ENCODE results near the gene WDR48. TPM values are rescaled to one million over a fixed set of nuclear protein-coding genes. Genes with fewer than 3 reads are reported as not detected.

The WDR48 gene
- total and polyA plus RNA-seq, 8 donors = 6.3 to 25.8 (median 15.4) TPM

GRCh38 chr3:39137991-39138803, 86.4 kb downstream of the WDR48 start:
- H3K4me3 ChIP-seq = no peak overlapping the region
- TF ChIP-seq, protein P1, sequence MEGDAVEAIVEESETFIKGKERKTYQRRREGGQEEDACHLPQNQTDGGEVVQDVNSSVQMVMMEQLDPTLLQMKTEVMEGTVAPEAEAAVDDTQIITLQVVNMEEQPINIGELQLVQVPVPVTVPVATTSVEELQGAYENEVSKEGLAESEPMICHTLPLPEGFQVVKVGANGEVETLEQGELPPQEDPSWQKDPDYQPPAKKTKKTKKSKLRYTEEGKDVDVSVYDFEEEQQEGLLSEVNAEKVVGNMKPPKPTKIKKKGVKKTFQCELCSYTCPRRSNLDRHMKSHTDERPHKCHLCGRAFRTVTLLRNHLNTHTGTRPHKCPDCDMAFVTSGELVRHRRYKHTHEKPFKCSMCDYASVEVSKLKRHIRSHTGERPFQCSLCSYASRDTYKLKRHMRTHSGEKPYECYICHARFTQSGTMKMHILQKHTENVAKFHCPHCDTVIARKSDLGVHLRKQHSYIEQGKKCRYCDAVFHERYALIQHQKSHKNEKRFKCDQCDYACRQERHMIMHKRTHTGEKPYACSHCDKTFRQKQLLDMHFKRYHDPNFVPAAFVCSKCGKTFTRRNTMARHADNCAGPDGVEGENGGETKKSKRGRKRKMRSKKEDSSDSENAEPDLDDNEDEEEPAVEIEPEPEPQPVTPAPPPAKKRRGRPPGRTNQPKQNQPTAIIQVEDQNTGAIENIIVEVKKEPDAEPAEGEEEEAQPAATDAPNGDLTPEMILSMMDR (IDR thresholded peaks at IDR 0.05) = no peak
- ATAC-seq = no peak
- no peak for FAIRE-seq
- peaks cover 5 to 10% (median 7%) of the 10 kb centered on the region in 3 donors for H3K36me3 ChIP-seq
- intact Hi-C loops (cut with DNase I) = no loop called here
- WGBS, 2 donors = 90 to 94% methylated on average over 10 of the region's 10 CpGs
- H3K27ac ChIP-seq = peak overlapping the region in 1 of 4 donors; percentile 2
- H3K9me3 ChIP-seq = no peaks in the 10 kb centered on the region
- peaks cover 28 to 30% (median 30%) of the 10 kb centered on the region in 3 donors for H3K4me1 ChIP-seq
- no peak for DNase-seq
- no peaks in the 10 kb centered on the region for H3K27me3 ChIP-seq

DNA sequence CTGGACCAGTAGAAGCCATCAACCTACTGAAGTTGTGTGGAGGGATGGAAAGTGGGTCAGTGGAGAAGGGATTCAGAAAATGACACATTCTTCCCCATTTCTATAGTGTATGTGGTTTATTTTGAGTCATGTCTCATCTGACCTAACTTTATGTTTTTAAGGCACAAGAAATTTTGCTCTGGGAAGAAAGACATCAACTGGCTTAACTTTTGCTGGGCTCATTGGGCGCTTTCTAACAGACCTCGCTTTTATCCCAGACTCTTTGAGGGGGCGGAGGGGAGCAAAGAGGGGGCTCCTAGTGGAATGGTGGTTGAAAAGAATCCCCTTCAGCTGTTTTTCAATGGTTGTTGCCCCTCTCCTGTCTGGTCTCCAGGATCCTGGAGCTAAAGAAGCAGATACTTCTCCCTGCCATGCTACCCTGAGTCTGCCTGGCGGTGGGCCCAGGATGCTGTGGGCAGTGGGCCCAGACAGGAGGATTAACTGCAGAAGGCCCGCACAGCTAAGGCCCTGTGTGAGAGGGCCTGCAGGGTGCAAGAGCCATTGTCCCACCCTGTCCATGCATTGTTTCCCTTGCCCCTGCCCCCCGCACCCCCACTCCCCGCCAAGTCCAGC, 87.1 kb downstream of the WDR48 start:
- Histone ChIP-seq H3K27ac (peak overlapping the region in 1 of 4 donors; percentile 2), H3K9me3 (no peaks in the 10 kb centered on the region), H3K27me3 (no peaks in the 10 kb centered on the region), H3K36me3 (peaks cover 8 to 17% (median 12%) of the 10 kb centered on the region in 3 donors), H3K4me3 (no peak overlapping the region), H3K4me1 (peaks cover 30 to 34% (median 32%) of the 10 kb centered on the region in 3 donors)
- intact Hi-C loops (cut with DNase I) = no loop called here
- no peak for FAIRE-seq
- WGBS, 2 donors = 79 to 91% methylated on average over 7 of the region's 7 CpGs
- TF ChIP-seq, protein P1 (IDR thresholded peaks at IDR 0.05) = no peak
- ATAC-seq = no peak
- peak in 1 of 6 donors; percentile 61 for DNase-seq

DNA sequence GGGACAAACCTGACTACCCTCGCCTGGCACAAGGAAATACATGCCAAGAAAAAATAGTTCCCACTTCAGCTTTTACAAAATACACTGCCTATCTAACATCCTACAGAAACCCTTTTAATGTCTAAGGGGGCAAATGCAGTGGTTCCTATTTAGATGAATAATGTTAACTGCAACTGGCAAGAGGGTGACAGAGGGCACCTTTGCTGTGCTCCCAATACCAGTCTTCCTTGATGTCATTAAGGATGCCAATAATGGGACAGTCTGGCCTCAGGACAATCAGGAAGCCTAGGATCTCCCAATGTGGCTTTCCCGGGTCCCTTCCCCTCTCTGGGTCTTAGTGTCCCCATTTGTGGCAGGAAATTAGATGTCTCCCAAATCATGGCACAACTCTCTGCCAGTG, 87.6 kb downstream of the WDR48 start:
- Histone ChIP-seq H3K4me3 (no peak overlapping the region), H3K4me1 (peaks cover 30 to 34% (median 32%) of the 10 kb centered on the region in 3 donors), H3K9me3 (no peaks in the 10 kb centered on the region), H3K36me3 (peaks cover 10 to 22% (median 17%) of the 10 kb centered on the region in 3 donors), H3K27me3 (no peaks in the 10 kb centered on the region), H3K27ac (no peak overlapping the region)
- ATAC-seq (no peak), DNase-seq (no peak), FAIRE-seq (no peak)
- intact Hi-C loops (cut with DNase I) = no loop called here
- 74 to 76% methylated on average over 2 of the region's 2 CpGs for WGBS, 2 donors
- TF ChIP-seq, protein P1 (IDR thresholded peaks at IDR 0.05) = no peak

DNA sequence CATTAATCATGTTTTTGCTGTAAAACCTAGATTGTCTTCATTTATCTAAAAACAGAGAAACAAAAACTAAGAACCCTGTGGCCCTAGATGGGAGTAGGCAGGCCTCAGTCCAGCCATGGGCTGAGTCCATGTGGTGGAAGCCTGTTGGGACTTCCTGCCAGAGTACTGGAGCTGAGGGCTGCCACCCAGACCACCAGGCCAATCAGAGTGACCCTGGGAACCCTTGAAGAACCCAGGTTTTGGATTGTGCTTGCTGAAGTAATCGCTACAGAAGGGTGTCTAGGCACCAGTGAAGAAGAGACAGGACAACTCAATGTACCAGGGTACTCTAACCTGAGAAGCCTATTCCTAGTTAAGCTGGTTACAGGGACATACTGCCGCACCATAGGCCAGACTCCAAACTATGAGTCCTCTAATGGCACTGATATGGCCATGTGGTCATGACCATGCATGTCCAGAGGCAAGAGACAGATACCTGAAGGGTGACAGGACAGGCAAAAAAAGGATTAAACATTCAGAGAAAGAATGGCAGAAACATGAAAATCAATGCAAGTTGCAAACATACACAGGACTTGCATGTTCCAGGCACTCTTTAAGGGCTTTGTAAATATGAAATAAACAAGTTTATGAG, 88.6 kb downstream of the WDR48 start:
- DNase-seq (peak in 1 of 6 donors; percentile 29), FAIRE-seq (no peak), ATAC-seq (no peak)
- Histone ChIP-seq H3K4me3 (no peak overlapping the region), H3K27me3 (no peaks in the 10 kb centered on the region), H3K36me3 (peaks cover 17 to 32% (median 26%) of the 10 kb centered on the region in 3 donors), H3K4me1 (peaks cover 30 to 35% (median 32%) of the 10 kb centered on the region in 3 donors), H3K9me3 (no peaks in the 10 kb centered on the region), H3K27ac (peak overlapping the region; percentile 75 to 90 (median 85))
- intact Hi-C loops (cut with DNase I) = no loop called here
- TF ChIP-seq, protein P1 (IDR thresholded peaks at IDR 0.05) = no peak
- WGBS, 2 donors = 83 to 84% methylated on average over 2 of the region's 2 CpGs

Measured in pancreas (tissue), 10 donors.